ENCODE data around the gene TNFRSF8.

DNA sequence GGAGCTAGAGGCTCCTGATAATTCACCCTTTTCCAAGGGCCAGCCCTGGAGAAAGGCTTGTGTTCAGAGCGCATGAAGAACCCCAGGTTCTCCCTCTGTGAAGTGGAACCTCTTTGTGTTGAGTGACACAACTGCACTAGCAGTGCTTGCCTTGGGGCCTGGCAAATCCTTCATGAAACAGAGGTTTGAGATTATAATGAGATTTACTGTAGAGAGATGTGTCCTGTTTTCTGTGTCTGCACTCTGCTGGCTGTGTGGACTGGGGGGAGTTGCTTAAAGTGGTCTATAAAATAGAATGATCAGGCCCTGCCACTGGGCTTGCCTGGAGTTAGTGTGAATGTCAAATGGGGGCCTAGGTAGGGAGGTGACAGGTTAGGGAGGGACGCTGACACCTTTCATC, 92.2 kb downstream of the TNFRSF8 start:
- TF ChIP-seq, protein P1, sequence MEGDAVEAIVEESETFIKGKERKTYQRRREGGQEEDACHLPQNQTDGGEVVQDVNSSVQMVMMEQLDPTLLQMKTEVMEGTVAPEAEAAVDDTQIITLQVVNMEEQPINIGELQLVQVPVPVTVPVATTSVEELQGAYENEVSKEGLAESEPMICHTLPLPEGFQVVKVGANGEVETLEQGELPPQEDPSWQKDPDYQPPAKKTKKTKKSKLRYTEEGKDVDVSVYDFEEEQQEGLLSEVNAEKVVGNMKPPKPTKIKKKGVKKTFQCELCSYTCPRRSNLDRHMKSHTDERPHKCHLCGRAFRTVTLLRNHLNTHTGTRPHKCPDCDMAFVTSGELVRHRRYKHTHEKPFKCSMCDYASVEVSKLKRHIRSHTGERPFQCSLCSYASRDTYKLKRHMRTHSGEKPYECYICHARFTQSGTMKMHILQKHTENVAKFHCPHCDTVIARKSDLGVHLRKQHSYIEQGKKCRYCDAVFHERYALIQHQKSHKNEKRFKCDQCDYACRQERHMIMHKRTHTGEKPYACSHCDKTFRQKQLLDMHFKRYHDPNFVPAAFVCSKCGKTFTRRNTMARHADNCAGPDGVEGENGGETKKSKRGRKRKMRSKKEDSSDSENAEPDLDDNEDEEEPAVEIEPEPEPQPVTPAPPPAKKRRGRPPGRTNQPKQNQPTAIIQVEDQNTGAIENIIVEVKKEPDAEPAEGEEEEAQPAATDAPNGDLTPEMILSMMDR (conservative IDR thresholded peaks at IDR 0.05; ENCODE audit: low read depth, low read length), result no peak
- TF ChIP-seq EZH2 (IDR thresholded peaks at IDR 0.05; ENCODE audit: borderline replicate concordance, low read depth, low read length, poor library complexity, severe bottlenecking), result no peak
